ENCODE results near the gene ELOVL3.

Gene ELOVL3

GRCh38 chr10:102255404-102255803 lies 29.3 kb downstream of the ELOVL3 start:
- Histone ChIP-seq H3K18ac (ENCODE audit: low read length) (no peak overlapping the region), H2AK5ac (ENCODE audit: low read length) (no peak overlapping the region), H3K9me3 (ENCODE audit: insufficient read depth, low read depth, low read length) (no peaks in the 10 kb centered on the region), H3K14ac (ENCODE audit: low read length) (no peak overlapping the region), H3K27ac (ENCODE audit: low read depth, low read length) (no peak overlapping the region), H2BK120ac (ENCODE audit: insufficient read depth, low read length, poor library complexity) (no peak overlapping the region), H3K79me2 (ENCODE audit: control insufficient read depth, insufficient read depth, low read length, poor library complexity) (no peaks in the 10 kb centered on the region), H3K27me3 (ENCODE audit: insufficient read depth, low read length) (no peaks in the 10 kb centered on the region), H4K8ac (ENCODE audit: low read depth, low read length) (no peak overlapping the region), H3K36me3 (ENCODE audit: control insufficient read depth in 1 of 2, insufficient read depth in 2 of 2, low read length in 2 of 2) (peaks cover 9 to 10% of the 10 kb centered on the region in 2 experiments), H4K91ac (ENCODE audit: low read depth, low read length) (no peak overlapping the region), H2BK5ac (ENCODE audit: low read depth, low read length, poor library complexity) (no peak overlapping the region), H4K12ac (ENCODE audit: low read depth, low read length) (no peak overlapping the region), H3K4me1 (ENCODE audit: control insufficient read depth in 1 of 2, insufficient read depth in 2 of 2, low read length in 2 of 2) (no peaks in the 10 kb centered on the region), H3K79me1 (ENCODE audit: low read length) (no peaks in the 10 kb centered on the region), H2BK12ac (ENCODE audit: low read length) (no peak overlapping the region), H3K9ac (ENCODE audit: low read length) (no peak overlapping the region), H3K23ac (ENCODE audit: low read length) (no peak overlapping the region), H3K4me3 (ENCODE audit: low read depth, low read length) (no peak overlapping the region), H3K4ac (ENCODE audit: low read depth, low read length) (no peak overlapping the region), H2AFZ (ENCODE audit: insufficient read depth, low read length, poor library complexity) (no peak overlapping the region), H3K4me2 (ENCODE audit: low read length) (no peak overlapping the region)
- no CpG with 5 or more reads among the region's 2 CpGs for WGBS (ENCODE audit: extremely low coverage, insufficient coverage, insufficient read length)
- DNase-seq: no peak

GRCh38 chr10:102261196-102261595 lies 35.1 kb downstream of the ELOVL3 start:
- Histone ChIP-seq H3K9me3 (ENCODE audit: insufficient read depth, low read depth, low read length) (no peaks in the 10 kb centered on the region), H4K8ac (ENCODE audit: low read depth, low read length) (no peak overlapping the region), H4K91ac (ENCODE audit: low read depth, low read length) (no peak overlapping the region), H3K36me3 (ENCODE audit: control insufficient read depth in 1 of 2, insufficient read depth in 2 of 2, low read length in 2 of 2) (peaks cover 7 to 25% of the 10 kb centered on the region in 2 experiments), H3K79me2 (ENCODE audit: control insufficient read depth, insufficient read depth, low read length, poor library complexity) (no peaks in the 10 kb centered on the region), H3K18ac (ENCODE audit: low read length) (no peak overlapping the region), H3K4me2 (ENCODE audit: low read length) (no peak overlapping the region), H3K4ac (ENCODE audit: low read depth, low read length) (no peak overlapping the region), H3K23ac (ENCODE audit: low read length) (no peak overlapping the region), H3K4me3 (ENCODE audit: low read depth, low read length) (no peak overlapping the region), H3K79me1 (ENCODE audit: low read length) (no peaks in the 10 kb centered on the region), H3K4me1 (ENCODE audit: control insufficient read depth in 1 of 2, insufficient read depth in 2 of 2, low read length in 2 of 2) (no peaks in the 10 kb centered on the region), H2AK5ac (ENCODE audit: low read length) (no peak overlapping the region), H3K27me3 (ENCODE audit: insufficient read depth, low read length) (no peaks in the 10 kb centered on the region), H2BK5ac (ENCODE audit: low read depth, low read length, poor library complexity) (no peak overlapping the region), H2AFZ (ENCODE audit: insufficient read depth, low read length, poor library complexity) (no peak overlapping the region), H3K9ac (ENCODE audit: low read length) (no peak overlapping the region), H3K27ac (ENCODE audit: low read depth, low read length) (no peak overlapping the region), H3K14ac (ENCODE audit: low read length) (no peak overlapping the region), H4K12ac (ENCODE audit: low read depth, low read length) (no peak overlapping the region), H2BK12ac (ENCODE audit: low read length) (no peak overlapping the region), H2BK120ac (ENCODE audit: insufficient read depth, low read length, poor library complexity) (no peak overlapping the region)
- DNase-seq: no peak

GRCh38 chr10:102261842-102262241 lies 35.7 kb downstream of the ELOVL3 start:
- H3K9me3 ChIP-seq (ENCODE audit: insufficient read depth, low read depth, low read length): no peaks in the 10 kb centered on the region
- no peaks in the 10 kb centered on the region for H3K79me2 ChIP-seq (ENCODE audit: control insufficient read depth, insufficient read depth, low read length, poor library complexity)
- H3K14ac ChIP-seq (ENCODE audit: low read length): no peak overlapping the region
- no peak overlapping the region for H3K4ac ChIP-seq (ENCODE audit: low read depth, low read length)
- H2BK12ac ChIP-seq (ENCODE audit: low read length): no peak overlapping the region
- H4K12ac ChIP-seq (ENCODE audit: low read depth, low read length): no peak overlapping the region
- no peak overlapping the region for H2BK5ac ChIP-seq (ENCODE audit: low read depth, low read length, poor library complexity)
- no peaks in the 10 kb centered on the region for H3K27me3 ChIP-seq (ENCODE audit: insufficient read depth, low read length)
- no CpG with 5 or more reads among the region's 6 CpGs for WGBS (ENCODE audit: extremely low coverage, insufficient coverage, insufficient read length)
- H4K91ac ChIP-seq (ENCODE audit: low read depth, low read length): no peak overlapping the region
- no peak overlapping the region for H3K9ac ChIP-seq (ENCODE audit: low read length)
- no peak overlapping the region for H3K18ac ChIP-seq (ENCODE audit: low read length)
- H3K27ac ChIP-seq (ENCODE audit: low read depth, low read length): no peak overlapping the region
- H3K4me2 ChIP-seq (ENCODE audit: low read length): no peak overlapping the region
- H4K8ac ChIP-seq (ENCODE audit: low read depth, low read length): no peak overlapping the region
- H2AFZ ChIP-seq (ENCODE audit: insufficient read depth, low read length, poor library complexity): no peak overlapping the region
- H2AK5ac ChIP-seq (ENCODE audit: low read length): no peak overlapping the region
- H3K79me1 ChIP-seq (ENCODE audit: low read length): no peaks in the 10 kb centered on the region
- H3K23ac ChIP-seq (ENCODE audit: low read length): no peak overlapping the region
- H3K4me1 ChIP-seq (ENCODE audit: control insufficient read depth in 1 of 2, insufficient read depth in 2 of 2, low read length in 2 of 2): no peaks in the 10 kb centered on the region
- no peak for DNase-seq
- H3K36me3 ChIP-seq (ENCODE audit: control insufficient read depth in 1 of 2, insufficient read depth in 2 of 2, low read length in 2 of 2): peaks cover 7 to 23% of the 10 kb centered on the region in 2 experiments
- no peak overlapping the region for H3K4me3 ChIP-seq (ENCODE audit: low read depth, low read length)
- H2BK120ac ChIP-seq (ENCODE audit: insufficient read depth, low read length, poor library complexity): no peak overlapping the region

GRCh38 chr10:102262744-102263370 lies 36.8 kb downstream of the ELOVL3 start:
- Histone ChIP-seq H3K4me1 (ENCODE audit: control insufficient read depth in 1 of 2, insufficient read depth in 2 of 2, low read length in 2 of 2) (no peaks in the 10 kb centered on the region), H3K18ac (ENCODE audit: low read length) (no peak overlapping the region), H3K14ac (ENCODE audit: low read length) (no peak overlapping the region), H2BK12ac (ENCODE audit: low read length) (no peak overlapping the region), H3K4me3 (ENCODE audit: low read depth, low read length) (no peak overlapping the region), H4K8ac (ENCODE audit: low read depth, low read length) (no peak overlapping the region), H3K9me3 (ENCODE audit: insufficient read depth, low read depth, low read length) (no peaks in the 10 kb centered on the region), H3K27me3 (ENCODE audit: insufficient read depth, low read length) (no peaks in the 10 kb centered on the region), H4K12ac (ENCODE audit: low read depth, low read length) (no peak overlapping the region), H4K91ac (ENCODE audit: low read depth, low read length) (no peak overlapping the region), H2BK5ac (ENCODE audit: low read depth, low read length, poor library complexity) (no peak overlapping the region), H3K9ac (ENCODE audit: low read length) (no peak overlapping the region), H2BK120ac (ENCODE audit: insufficient read depth, low read length, poor library complexity) (no peak overlapping the region), H3K27ac (ENCODE audit: low read depth, low read length) (no peak overlapping the region), H2AFZ (ENCODE audit: insufficient read depth, low read length, poor library complexity) (no peak overlapping the region), H3K4ac (ENCODE audit: low read depth, low read length) (no peak overlapping the region), H2AK5ac (ENCODE audit: low read length) (no peak overlapping the region), H3K79me2 (ENCODE audit: control insufficient read depth, insufficient read depth, low read length, poor library complexity) (no peaks in the 10 kb centered on the region), H3K23ac (ENCODE audit: low read length) (no peak overlapping the region), H3K36me3 (ENCODE audit: control insufficient read depth in 1 of 2, insufficient read depth in 2 of 2, low read length in 2 of 2) (peaks cover 9 to 20% of the 10 kb centered on the region in 2 experiments), H3K79me1 (ENCODE audit: low read length) (no peaks in the 10 kb centered on the region), H3K4me2 (ENCODE audit: low read length) (no peak overlapping the region)
- no CpG with 5 or more reads among the region's 4 CpGs for WGBS (ENCODE audit: extremely low coverage, insufficient coverage, insufficient read length)
- DNase-seq: no peak
